Measurements from ENCODE around the gene PTPN9. TPM values are rescaled to one million over a fixed set of nuclear protein-coding genes. Genes with fewer than 3 reads are reported as not detected.
"Not testable (repeated sequence)": the region's sequence is repeated elsewhere in the genome, so short reads cannot be mapped to it uniquely, and the experiment has no call there.

The PTPN9 gene
- total and polyA plus RNA-seq, 8 donors = 21.9 to 50.4 (median 43.0) TPM

GRCh38 chr15:75446151-75446550 is 133.0 kb downstream of the PTPN9 start:
- H3K27ac ChIP-seq = no peak overlapping the region
- no peak for ATAC-seq
- H3K4me1 ChIP-seq = peaks cover 6 to 56% of the 10 kb centered on the region in 2 donors
- no peak for DNase-seq
- no peak overlapping the region for H3K4me3 ChIP-seq
- H3K27me3 ChIP-seq = no peaks in the 10 kb centered on the region
- TF ChIP-seq CTCF (IDR thresholded peaks at IDR 0.05) = no peak
- intact Hi-C loops (cut with DNase I) = no loop called here
- peaks cover 0 to 8% of the 10 kb centered on the region in 2 donors for H3K36me3 ChIP-seq
- H3K9me3 ChIP-seq = no peaks in the 10 kb centered on the region

GRCh38 chr15:75445324-75445723 is 133.8 kb downstream of the PTPN9 start:
- H3K27me3 ChIP-seq; H3K27ac ChIP-seq; H3K4me3 ChIP-seq; H3K9me3 ChIP-seq; H3K36me3 ChIP-seq; ATAC-seq; intact Hi-C loops (cut with DNase I): not testable (repeated sequence)
- DNase-seq = peak in 1 of 4 donors; percentile 6
- peaks cover 6 to 56% of the 10 kb centered on the region in 2 donors for H3K4me1 ChIP-seq

GRCh38 chr15:75443972-75444453 is 135.1 kb downstream of the PTPN9 start:
- H3K9me3 ChIP-seq; DNase-seq; H3K27me3 ChIP-seq; H3K36me3 ChIP-seq; intact Hi-C loops (cut with DNase I); ATAC-seq; H3K4me3 ChIP-seq: not testable (repeated sequence)
- peak overlapping the region in 1 of 2 donors; percentile 8 for H3K27ac ChIP-seq
- peaks cover 0 to 45% of the 10 kb centered on the region in 2 donors for H3K4me1 ChIP-seq

- DNase-seq = no peak
- intact Hi-C loops (cut with DNase I) = no loop called here
- H3K27me3 ChIP-seq = no peaks in the 10 kb centered on the region
- no peaks in the 10 kb centered on the region for H3K9me3 ChIP-seq
- TF ChIP-seq CTCF (IDR thresholded peaks at IDR 0.05) = no peak
- no peak for ATAC-seq
- no peak overlapping the region for H3K27ac ChIP-seq
- no peak overlapping the region for H3K4me3 ChIP-seq
- H3K4me1 ChIP-seq = no peaks in the 10 kb centered on the region
- H3K36me3 ChIP-seq = peaks cover 0 to 10% of the 10 kb centered on the region in 2 donors
Measured at GRCh38 chr15:75437721-75438120, 141.4 kb downstream of the PTPN9 start.

- H3K27ac ChIP-seq = no peak overlapping the region
- H3K9me3 ChIP-seq = no peaks in the 10 kb centered on the region
- DNase-seq (peak in 2 of 4 donors; percentile 31 to 50), ATAC-seq (peak; percentile 35)
- intact Hi-C loops (cut with DNase I) = no loop called here
- H3K27me3 ChIP-seq = no peaks in the 10 kb centered on the region
- no peak for TF ChIP-seq CTCF (IDR thresholded peaks at IDR 0.05)
- no peak overlapping the region for H3K4me3 ChIP-seq
- H3K36me3 ChIP-seq = peaks cover 0 to 8% of the 10 kb centered on the region in 2 donors
- H3K4me1 ChIP-seq = no peaks in the 10 kb centered on the region
Measured at GRCh38 chr15:75436881-75437280, 142.2 kb downstream of the PTPN9 start.

GRCh38 chr15:75431682-75432081 is 147.4 kb downstream of the PTPN9 start:
- H3K4me1 ChIP-seq = peaks cover 0 to 4% of the 10 kb centered on the region in 2 donors
- TF ChIP-seq CTCF (IDR thresholded peaks at IDR 0.05) = no peak
- peaks cover 0 to 43% of the 10 kb centered on the region in 2 donors for H3K36me3 ChIP-seq
- intact Hi-C loops (cut with DNase I) = no loop called here
- no peak overlapping the region for H3K4me3 ChIP-seq
- ATAC-seq (no peak), DNase-seq (no peak)
- no peaks in the 10 kb centered on the region for H3K27me3 ChIP-seq
- H3K27ac ChIP-seq = no peak overlapping the region
- no peaks in the 10 kb centered on the region for H3K9me3 ChIP-seq

Data from left lung (tissue), 10 donors.